Ascending aorta (tissue), 2 donors: Measurements from ENCODE around the gene DARS1. TPM values are rescaled to one million over a fixed set of nuclear protein-coding genes. Genes with fewer than 3 reads are reported as not detected.

Experiments used
- DNase-seq, 2 donors: peaks; one replicate each; pipeline ENCODE4 v3.0.0-alpha.2; 2019; ENCODE audit warnings: low spot score in 2 of 2
- H3K27ac ChIP-seq, 2 donors: fragments of 200-600 bp; sonication (generic); one replicate each; pipeline ENCODE4 v1.5.1; 2016 to 2017; ENCODE audit warnings: mild to moderate bottlenecking in 1 of 2
- H3K27me3 ChIP-seq: fragments of 200-600 bp; sonication (generic); one replicate; pipeline ENCODE4 v1.5.1; 2017
- H3K36me3 ChIP-seq, 2 donors: fragments of 200-600 bp; sonication (generic); one replicate each; pipeline ENCODE4 v1.5.1; 2016
- H3K4me1 ChIP-seq, 2 donors: fragments of 200-600 bp; sonication (generic); one replicate each; pipeline ENCODE4 v1.5.1; 2016 to 2017; ENCODE audit warnings: mild to moderate bottlenecking in 1 of 2
- H3K4me3 ChIP-seq, 2 donors: fragments of 200-600 bp; sonication (generic); one replicate each; pipeline ENCODE4 v1.5.1; 2016 to 2017; ENCODE audit warnings: mild to moderate bottlenecking in 1 of 2
- H3K9me3 ChIP-seq, 2 donors: fragments of 200-600 bp; sonication (generic); one replicate each; pipeline ENCODE4 v1.5.1; 2016
- CTCF ChIP-seq, 3 experiments: fragments of 200-600 bp in 2 of 3; fragments of 450-650 bp in 1 of 3; sonication (generic) in 2 of 3; IDR thresholded peaks; one replicate each; pipeline ENCODE4 v1.5.1; 2016 to 2019; ENCODE audit warnings: antibody characterized with exemption in 3 of 3, mild to moderate bottlenecking in 1 of 3, moderate library complexity in 1 of 3
- intact Hi-C: fragments of 100-400 bp; cut with DNase I; formaldehyde crosslinking; loops from one replicate; pipeline ENCODE4 v1.15.1; 2023
- total RNA-seq: library from RNA; depleted of rRNA; stranded (reverse); fragments of >200 nt; gene quantifications from one replicate; pipeline ENCODE4 v1.1.0, GENCODE V29; 2016

DARS1 gene
- total RNA-seq, 1 donor from 2014 or later: 11.6 TPM

- TF ChIP-seq CTCF (IDR thresholded peaks at IDR 0.05): no peak
- H3K9me3 ChIP-seq: no peaks in the 10 kb centered on the region
- intact Hi-C loops: loop anchor here (1.0 to 10.0 kb wide), 6 partner anchors 110 to 1067 kb away; partner anchors contain the start of genes CCNT2, MCM6, R3HDM1 and RAB3GAP1
- peaks cover 0 to 2% of the 10 kb centered on the region in 2 donors for H3K36me3 ChIP-seq
- H3K4me3 ChIP-seq: peak overlapping the region; percentile 83 to 92
- H3K27me3 ChIP-seq: no peaks in the 10 kb centered on the region
- H3K4me1 ChIP-seq: peaks cover 4 to 7% of the 10 kb centered on the region in 2 donors
- peak in 1 of 2 donors; percentile 10 for DNase-seq
- H3K27ac ChIP-seq: peak overlapping the region; percentile 92 to 94
These were observed 484 bp upstream of the DARS1 start for GRCh38 chr2:135985826-135986393.

DNA sequence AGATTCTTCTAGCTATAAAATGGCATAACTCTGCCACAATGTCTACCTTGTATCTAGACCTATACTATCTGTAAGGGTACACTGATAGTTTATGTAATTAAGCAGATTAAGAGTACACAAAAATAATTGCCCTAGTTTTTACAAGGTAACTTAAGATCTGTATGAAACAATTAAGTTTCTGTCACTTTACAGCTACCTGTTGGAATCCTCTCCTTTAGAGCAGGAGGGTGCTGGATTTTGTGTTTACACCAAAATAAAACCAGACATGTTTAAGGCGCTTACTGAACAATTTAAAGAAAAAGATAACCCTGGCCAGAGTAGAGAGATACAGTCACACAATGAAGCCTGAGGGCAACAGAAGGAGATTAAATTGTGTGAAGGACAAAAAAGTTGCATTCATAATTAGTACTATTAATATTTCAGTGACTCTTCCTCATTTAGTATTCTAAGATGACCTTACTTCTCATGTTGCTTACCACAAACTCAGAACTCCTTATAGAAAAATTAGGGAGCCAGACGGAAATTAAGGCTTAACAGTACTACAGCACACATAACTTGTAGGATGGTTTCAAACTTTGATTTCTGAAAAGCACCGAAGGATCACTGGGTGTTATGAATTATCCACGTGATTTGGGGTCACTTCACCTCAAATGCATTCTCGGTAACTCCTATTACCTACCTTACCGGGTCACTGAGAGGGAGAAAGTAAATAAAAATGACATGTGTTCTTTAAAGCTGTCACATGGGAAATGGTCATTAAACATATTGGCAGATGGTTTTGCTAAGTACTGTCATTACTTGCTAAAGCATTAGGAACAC is 1.0 kb downstream of the DARS1 start:
- DNase-seq: no peak
- Histone ChIP-seq H3K27ac (peak overlapping the region; percentile 92 to 94), H3K27me3 (no peaks in the 10 kb centered on the region), H3K36me3 (peaks cover 0 to 10% of the 10 kb centered on the region in 2 donors), H3K4me3 (peak overlapping the region; percentile 83 to 92), H3K4me1 (peaks cover 4 to 7% of the 10 kb centered on the region in 2 donors), H3K9me3 (no peaks in the 10 kb centered on the region)
- TF ChIP-seq CTCF (IDR thresholded peaks at IDR 0.05): no peak
- intact Hi-C loops: loop anchor here (1.0 to 10.0 kb wide), 6 partner anchors 108 to 1066 kb away; partner anchors contain the start of genes CCNT2, MCM6, R3HDM1 and RAB3GAP1

- peaks cover 4 to 7% of the 10 kb centered on the region in 2 donors for H3K4me1 ChIP-seq
- intact Hi-C loops: loop anchor here (10.0 kb wide), 1 partner anchor 926 kb away; the partner anchor contains the start of gene RAB3GAP1
- peaks cover 7 to 28% of the 10 kb centered on the region in 2 donors for H3K36me3 ChIP-seq
- no peaks in the 10 kb centered on the region for H3K27me3 ChIP-seq
- no peak for DNase-seq
- no peak for TF ChIP-seq CTCF (IDR thresholded peaks at IDR 0.05)
- no peak overlapping the region for H3K27ac ChIP-seq
- H3K9me3 ChIP-seq: no peaks in the 10 kb centered on the region
- no peak overlapping the region for H3K4me3 ChIP-seq
These were observed 4.9 kb downstream of the DARS1 start for GRCh38 chr2:135980434-135981079.

DNA sequence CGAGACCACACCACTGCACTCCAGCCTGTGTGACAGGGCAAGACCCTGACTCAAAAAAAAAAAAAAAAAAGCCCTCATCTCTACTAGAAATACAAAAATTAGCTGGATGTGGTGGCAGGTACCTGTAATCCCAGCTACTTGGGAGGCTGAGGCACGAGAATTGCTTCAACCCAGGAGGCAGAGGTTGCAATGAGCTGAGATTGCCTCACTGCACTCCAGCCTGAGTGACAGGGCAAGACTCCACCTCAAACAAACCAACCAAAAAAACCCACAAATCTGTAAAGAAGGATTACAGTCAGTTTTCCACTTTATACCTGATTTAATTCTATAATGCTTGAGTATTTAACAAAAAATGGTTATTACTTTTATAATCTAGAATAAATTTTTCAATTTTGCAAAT is 9.7 kb downstream of the DARS1 start:
- H3K9me3 ChIP-seq: no peaks in the 10 kb centered on the region
- H3K27ac ChIP-seq: no peak overlapping the region
- no peaks in the 10 kb centered on the region for H3K27me3 ChIP-seq
- intact Hi-C loops: no loop called here
- no peak for DNase-seq
- H3K4me3 ChIP-seq: no peak overlapping the region
- no peak for TF ChIP-seq CTCF (IDR thresholded peaks at IDR 0.05)
- H3K36me3 ChIP-seq: peaks cover 7 to 39% of the 10 kb centered on the region in 2 donors
- no peaks in the 10 kb centered on the region for H3K4me1 ChIP-seq

GRCh38 chr2:135974036-135974435 is 11.4 kb downstream of the DARS1 start:
- peaks cover 7 to 32% of the 10 kb centered on the region in 2 donors for H3K36me3 ChIP-seq
- no peak for TF ChIP-seq CTCF (IDR thresholded peaks at IDR 0.05)
- H3K4me3 ChIP-seq: no peak overlapping the region
- intact Hi-C loops: no loop called here
- no peaks in the 10 kb centered on the region for H3K27me3 ChIP-seq
- no peaks in the 10 kb centered on the region for H3K9me3 ChIP-seq
- H3K27ac ChIP-seq: no peak overlapping the region
- H3K4me1 ChIP-seq: no peaks in the 10 kb centered on the region
- no peak for DNase-seq
